Peyer's patch (tissue), 4 donors: ENCODE results near the gene AHRR. TPM values are rescaled to one million over a fixed set of nuclear protein-coding genes. Genes with fewer than 3 reads are reported as not detected.
"Not testable (repeated sequence)": the region's sequence is repeated elsewhere in the genome, so short reads cannot be mapped to it uniquely, and the experiment has no call there.

ENCODE experiments used
- DNase-seq, 3 donors: peaks; one replicate each; pipeline ENCODE4 v3.0.0-alpha.2; 2017 to 2019
- H3K27ac ChIP-seq, 4 donors: fragments of 200-600 bp; sonication (generic); one replicate each; pipeline ENCODE4 v1.5.1; 2016 to 2019
- H3K27me3 ChIP-seq, 2 donors: fragments of 200-600 bp; sonication (generic); one replicate each; pipeline ENCODE4 v1.5.1; 2019
- H3K36me3 ChIP-seq, 3 donors: fragments of 200-600 bp; sonication (generic); one replicate each; pipeline ENCODE4 v1.5.1; 2016 to 2019
- H3K4me1 ChIP-seq, 4 donors: fragments of 200-600 bp; sonication (generic); one replicate each; pipeline ENCODE4 v1.5.1; 2016 to 2019
- H3K4me3 ChIP-seq, 4 donors: fragments of 200-600 bp; sonication (generic); 1 replicate in 3 of 4; 2 replicates in 1 of 4; pipeline ENCODE4 v1.5.1; 2016 to 2019; ENCODE audit warnings: mild to moderate bottlenecking in 1 of 4
- H3K9me3 ChIP-seq, 4 donors: fragments of 200-600 bp; sonication (generic); one replicate each; pipeline ENCODE4 v1.5.1; 2016 to 2019; ENCODE audit warnings: mild to moderate bottlenecking in 1 of 4
- POLR2A ChIP-seq, 2 donors: fragments of 450-650 bp; IDR thresholded peaks; one replicate each; pipeline ENCODE4 v1.5.1; 2017; ENCODE audit warnings: antibody characterized with exemption in 2 of 2, mild to moderate bottlenecking in 2 of 2, moderate library complexity in 2 of 2
- total RNA-seq, 4 donors: library from RNA; depleted of rRNA; stranded (reverse); fragments of >200 nt; gene quantifications; one replicate each; pipeline ENCODE4 v1.1.0, GENCODE V29; 2016
- TF ChIP-seq, protein P1 (sequence below), 6 experiments: fragments of 450-650 bp in 4 of 6; fragments of 200-600 bp in 2 of 6; sonication (generic) in 1 of 6; IDR thresholded peaks; one replicate each; pipeline ENCODE4 v1.5.1; 2017 to 2019; ENCODE audit warnings: antibody characterized with exemption in 6 of 6, mild to moderate bottlenecking in 3 of 6, moderate library complexity in 1 of 6

The AHRR gene
- total RNA-seq, 4 donors from 2014 or later, result 1.6 to 28.1 (median 2.4) TPM

- no peaks in the 10 kb centered on the region for H3K27me3 ChIP-seq
- no peak overlapping the region for H3K27ac ChIP-seq
- peaks cover 0 to 7% (median 0%) of the 10 kb centered on the region in 4 donors for H3K4me1 ChIP-seq
- no peaks in the 10 kb centered on the region for H3K9me3 ChIP-seq
- peaks cover 0 to 4% (median 0%) of the 10 kb centered on the region in 3 donors for H3K36me3 ChIP-seq
- DNase-seq, result no peak
- H3K4me3 ChIP-seq, result no peak overlapping the region
- TF ChIP-seq, protein P1, sequence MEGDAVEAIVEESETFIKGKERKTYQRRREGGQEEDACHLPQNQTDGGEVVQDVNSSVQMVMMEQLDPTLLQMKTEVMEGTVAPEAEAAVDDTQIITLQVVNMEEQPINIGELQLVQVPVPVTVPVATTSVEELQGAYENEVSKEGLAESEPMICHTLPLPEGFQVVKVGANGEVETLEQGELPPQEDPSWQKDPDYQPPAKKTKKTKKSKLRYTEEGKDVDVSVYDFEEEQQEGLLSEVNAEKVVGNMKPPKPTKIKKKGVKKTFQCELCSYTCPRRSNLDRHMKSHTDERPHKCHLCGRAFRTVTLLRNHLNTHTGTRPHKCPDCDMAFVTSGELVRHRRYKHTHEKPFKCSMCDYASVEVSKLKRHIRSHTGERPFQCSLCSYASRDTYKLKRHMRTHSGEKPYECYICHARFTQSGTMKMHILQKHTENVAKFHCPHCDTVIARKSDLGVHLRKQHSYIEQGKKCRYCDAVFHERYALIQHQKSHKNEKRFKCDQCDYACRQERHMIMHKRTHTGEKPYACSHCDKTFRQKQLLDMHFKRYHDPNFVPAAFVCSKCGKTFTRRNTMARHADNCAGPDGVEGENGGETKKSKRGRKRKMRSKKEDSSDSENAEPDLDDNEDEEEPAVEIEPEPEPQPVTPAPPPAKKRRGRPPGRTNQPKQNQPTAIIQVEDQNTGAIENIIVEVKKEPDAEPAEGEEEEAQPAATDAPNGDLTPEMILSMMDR (IDR thresholded peaks at IDR 0.05), result no peak
- no peak for TF ChIP-seq POLR2A (IDR thresholded peaks at IDR 0.05)
Measured at GRCh38 chr5:485946-486491, 164.5 kb downstream of the AHRR start.

DNA sequence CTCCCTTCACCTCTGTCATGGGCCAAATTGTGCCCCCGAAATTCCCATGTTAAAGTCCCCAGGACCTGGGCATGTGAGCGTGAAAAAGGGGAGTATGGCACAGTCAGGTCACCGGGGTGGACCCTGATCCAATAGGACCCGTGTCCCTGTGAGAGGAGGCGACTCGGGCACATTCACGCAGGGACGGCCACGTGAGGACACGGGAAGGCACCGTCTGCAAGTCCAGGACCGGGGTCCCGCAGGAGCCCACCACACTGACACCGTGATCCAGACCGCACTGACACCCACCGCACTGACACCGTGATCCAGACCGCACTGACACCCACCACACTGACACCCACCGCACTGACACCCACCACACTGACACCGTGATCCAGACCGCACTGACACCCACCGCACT is 165.1 kb downstream of the AHRR start:
- H3K4me1 ChIP-seq, result not testable (repeated sequence)

More for the DNA sequence above, 165.1 kb downstream of the AHRR start:
- H3K36me3 ChIP-seq, H3K27me3 ChIP-seq, H3K9me3 ChIP-seq, DNase-seq, H3K4me3 ChIP-seq, H3K27ac ChIP-seq: not testable (repeated sequence)

Other genes with a start within 250 kb of the AHRR start
- 1 to 10 TPM in 1 of 4 donors, under 1 TPM in 2, not detected in 1; 0.18 to 2.5 (median 0.19) TPM for gene PLEKHG4B, start 229.5 kb upstream of the AHRR start, total RNA-seq
- gene LRRC14B, start 130.2 kb upstream of the AHRR start, total RNA-seq, result not detected
- 1 to 10 TPM; 4.1 to 9.0 (median 7.2) TPM for gene CCDC127, start 103.6 kb upstream of the AHRR start, total RNA-seq
- gene SDHA, start 103.4 kb upstream of the AHRR start, total RNA-seq, result 100 to 1,000 TPM in 3 of 4 donors, 10 to 100 TPM in 1; 94.9 to 253 (median 207) TPM
- gene PDCD6, start 50.1 kb upstream of the AHRR start, total RNA-seq, result 100 to 1,000 TPM in 2 of 4 donors, 10 to 100 TPM in 2; 75.9 to 114 (median 96.0) TPM
- gene EXOC3, start 121.5 kb downstream of the AHRR start, total RNA-seq, result 100 to 1,000 TPM in 3 of 4 donors, 10 to 100 TPM in 1; 74.3 to 201 (median 141) TPM
- 100 to 1,000 TPM in 3 of 4 donors, 10 to 100 TPM in 1; 16.5 to 320 (median 283) TPM for gene SLC9A3, start 202.7 kb downstream of the AHRR start, total RNA-seq